ENCODE measurements around the gene RANBP10.

Gene RANBP10

DNA sequence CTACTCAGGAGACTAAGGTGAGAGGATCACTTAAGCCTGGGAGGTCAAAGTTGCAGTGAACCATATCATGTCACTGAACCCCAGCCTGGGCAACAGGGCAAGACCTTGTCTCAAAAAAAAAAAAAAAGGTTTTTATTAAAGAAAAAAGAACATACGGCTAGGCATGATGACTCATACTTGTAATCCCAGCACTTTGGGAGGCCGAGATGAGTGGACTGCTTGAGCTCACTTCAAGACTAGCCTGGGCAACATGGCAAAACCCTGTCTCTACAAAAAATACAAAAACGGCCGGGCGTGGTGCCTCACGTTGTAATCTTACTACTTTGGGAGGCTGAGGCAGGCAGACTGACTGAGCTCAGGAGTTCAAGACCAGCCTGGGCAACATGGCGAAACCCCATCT, 38.4 kb downstream of the RANBP10 start:
- H3K27ac ChIP-seq (ENCODE audit: low read depth, low read length) = no peak overlapping the region
- no peaks in the 10 kb centered on the region for H3K27me3 ChIP-seq (ENCODE audit: control insufficient read depth in 5 of 5, insufficient read depth in 4 of 5, low read length in 5 of 5)
- H3K4me1 ChIP-seq (ENCODE audit: control insufficient read depth in 5 of 5, insufficient read depth in 5 of 5, low read length in 5 of 5) = peaks cover 0 to 9% (median 3%) of the 10 kb centered on the region in 5 donors
- H3K36me3 ChIP-seq (ENCODE audit: control insufficient read depth in 5 of 5, insufficient read depth in 5 of 5, low read length in 5 of 5) = peaks cover 4 to 24% (median 13%) of the 10 kb centered on the region in 5 donors
- no peak overlapping the region for H3K4me3 ChIP-seq (ENCODE audit: low read depth in 1 of 5, low read length in 5 of 5)
- no peaks in the 10 kb centered on the region for H3K9me3 ChIP-seq (ENCODE audit: control insufficient read depth in 5 of 5, low read length in 5 of 5)
- H3K9ac ChIP-seq (ENCODE audit: low read length in 5 of 5) = no peak overlapping the region

DNA sequence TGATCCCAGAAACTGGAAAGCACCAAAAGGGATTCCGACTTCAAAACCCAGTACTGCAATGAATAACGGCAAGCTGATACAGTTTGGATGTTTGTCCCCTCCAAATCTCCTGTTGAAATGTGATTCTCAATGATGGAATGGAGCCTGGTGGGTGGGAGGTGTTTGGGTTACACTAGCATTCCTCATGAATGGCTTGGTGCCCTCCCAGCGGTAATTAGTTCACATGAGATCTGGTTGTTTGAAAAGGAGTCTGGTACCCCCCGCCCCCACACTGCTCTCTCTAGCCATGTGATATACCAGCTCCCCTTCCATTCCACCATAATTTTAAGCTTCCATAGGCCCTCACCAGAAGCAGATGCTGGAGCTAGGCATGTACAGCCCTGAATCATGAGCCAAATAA, 40.1 kb downstream of the RANBP10 start:
- H3K36me3 ChIP-seq (ENCODE audit: control insufficient read depth in 5 of 5, insufficient read depth in 5 of 5, low read length in 5 of 5) = peaks cover 4 to 27% (median 19%) of the 10 kb centered on the region in 5 donors
- H3K4me1 ChIP-seq (ENCODE audit: control insufficient read depth in 5 of 5, insufficient read depth in 5 of 5, low read length in 5 of 5) = peaks cover 0 to 6% (median 0%) of the 10 kb centered on the region in 5 donors
- no peaks in the 10 kb centered on the region for H3K27me3 ChIP-seq (ENCODE audit: control insufficient read depth in 5 of 5, insufficient read depth in 4 of 5, low read length in 5 of 5)
- H3K9ac ChIP-seq (ENCODE audit: low read length in 5 of 5) = no peak overlapping the region
- H3K9me3 ChIP-seq (ENCODE audit: control insufficient read depth in 5 of 5, low read length in 5 of 5) = no peaks in the 10 kb centered on the region
- no peak overlapping the region for H3K4me3 ChIP-seq (ENCODE audit: low read depth in 1 of 5, low read length in 5 of 5)
- no peak overlapping the region for H3K27ac ChIP-seq (ENCODE audit: low read depth, low read length)

DNA sequence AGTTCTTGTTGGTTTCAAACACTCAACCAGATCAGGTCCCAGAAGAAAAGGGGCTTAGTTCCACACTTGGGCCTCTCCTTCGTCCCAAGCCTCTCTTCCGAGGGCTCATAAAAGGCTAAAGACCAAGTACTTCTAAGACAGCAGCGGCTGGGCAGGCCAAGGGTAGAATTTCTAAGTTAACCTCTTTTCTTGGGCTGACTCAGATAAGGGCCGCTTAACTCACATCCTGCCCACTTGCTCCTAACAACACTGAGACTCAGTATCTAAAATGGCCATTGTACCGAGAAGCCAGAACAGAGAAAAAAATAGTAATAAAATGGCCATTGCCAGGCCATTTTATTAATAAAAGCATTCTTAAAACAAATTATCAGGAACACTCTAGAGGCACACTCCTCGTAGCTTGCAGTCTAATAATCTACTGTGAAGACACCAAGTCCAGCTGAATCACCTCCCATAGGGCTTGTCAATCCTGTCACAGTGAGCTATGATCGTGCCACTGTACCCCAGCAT, 42.1 kb downstream of the RANBP10 start:
- Histone ChIP-seq H3K4me1 (ENCODE audit: control insufficient read depth in 5 of 5, insufficient read depth in 5 of 5, low read length in 5 of 5) (peaks cover 0 to 6% (median 0%) of the 10 kb centered on the region in 5 donors), H3K36me3 (ENCODE audit: control insufficient read depth in 5 of 5, insufficient read depth in 5 of 5, low read length in 5 of 5) (peaks cover 0 to 24% (median 19%) of the 10 kb centered on the region in 5 donors), H3K9ac (ENCODE audit: low read length in 5 of 5) (no peak overlapping the region), H3K9me3 (ENCODE audit: control insufficient read depth in 5 of 5, low read length in 5 of 5) (no peaks in the 10 kb centered on the region), H3K4me3 (ENCODE audit: low read depth in 1 of 5, low read length in 5 of 5) (no peak overlapping the region), H3K27me3 (ENCODE audit: control insufficient read depth in 5 of 5, insufficient read depth in 4 of 5, low read length in 5 of 5) (no peaks in the 10 kb centered on the region), H3K27ac (ENCODE audit: low read depth, low read length) (no peak overlapping the region)

DNA sequence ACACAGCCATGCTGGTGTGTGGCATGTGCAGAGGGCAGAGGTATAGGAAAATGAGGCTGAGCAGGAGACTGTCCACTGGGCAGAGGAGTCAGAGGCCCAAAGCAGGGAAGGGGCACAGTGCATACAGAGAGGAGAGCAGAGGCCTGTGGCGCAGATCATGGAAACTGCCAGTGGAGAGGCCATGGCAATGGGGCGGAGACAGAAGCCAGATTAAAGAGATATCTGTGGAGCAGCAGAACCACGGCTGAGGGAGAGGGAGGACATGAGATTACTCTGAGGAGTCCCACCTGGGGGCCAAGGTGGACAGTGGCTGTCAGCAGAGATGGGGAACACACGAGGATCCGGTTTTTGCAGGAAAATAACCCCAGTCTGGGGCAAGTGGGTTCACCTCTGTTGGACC, 43.3 kb downstream of the RANBP10 start:
- Histone ChIP-seq H3K27me3 (ENCODE audit: control insufficient read depth in 5 of 5, insufficient read depth in 4 of 5, low read length in 5 of 5) (no peaks in the 10 kb centered on the region), H3K9me3 (ENCODE audit: control insufficient read depth in 5 of 5, low read length in 5 of 5) (no peaks in the 10 kb centered on the region), H3K4me3 (ENCODE audit: low read depth in 1 of 5, low read length in 5 of 5) (no peak overlapping the region), H3K9ac (ENCODE audit: low read length in 5 of 5) (peak overlapping the region in 1 of 5 donors; percentile 5), H3K4me1 (ENCODE audit: control insufficient read depth in 5 of 5, insufficient read depth in 5 of 5, low read length in 5 of 5) (peaks cover 0 to 6% (median 0%) of the 10 kb centered on the region in 5 donors), H3K36me3 (ENCODE audit: control insufficient read depth in 5 of 5, insufficient read depth in 5 of 5, low read length in 5 of 5) (peaks cover 0 to 31% (median 22%) of the 10 kb centered on the region in 5 donors), H3K27ac (ENCODE audit: low read depth, low read length) (no peak overlapping the region)

DNA sequence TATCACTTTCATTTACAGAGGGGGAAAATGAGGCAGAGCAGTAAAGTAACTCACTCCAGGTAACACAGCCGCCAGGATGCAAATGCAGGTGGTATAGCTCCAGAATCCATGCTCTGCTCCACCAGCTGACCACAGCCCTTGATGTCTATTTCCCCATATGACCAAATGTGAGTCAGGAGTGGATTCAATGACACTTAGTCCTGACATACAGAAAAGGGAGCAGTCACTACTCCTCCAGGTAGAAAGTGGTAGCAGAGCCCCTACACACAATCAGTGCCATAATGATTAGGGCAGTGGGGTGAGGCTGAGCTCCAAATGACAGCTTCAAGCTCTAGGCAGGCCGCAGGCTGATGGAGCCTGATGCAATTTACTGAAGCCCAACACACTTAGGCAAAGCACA, 44.0 kb downstream of the RANBP10 start:
- Histone ChIP-seq H3K9ac (ENCODE audit: low read length in 5 of 5) (no peak overlapping the region), H3K36me3 (ENCODE audit: control insufficient read depth in 5 of 5, insufficient read depth in 5 of 5, low read length in 5 of 5) (peaks cover 0 to 33% (median 22%) of the 10 kb centered on the region in 5 donors)

DNA sequence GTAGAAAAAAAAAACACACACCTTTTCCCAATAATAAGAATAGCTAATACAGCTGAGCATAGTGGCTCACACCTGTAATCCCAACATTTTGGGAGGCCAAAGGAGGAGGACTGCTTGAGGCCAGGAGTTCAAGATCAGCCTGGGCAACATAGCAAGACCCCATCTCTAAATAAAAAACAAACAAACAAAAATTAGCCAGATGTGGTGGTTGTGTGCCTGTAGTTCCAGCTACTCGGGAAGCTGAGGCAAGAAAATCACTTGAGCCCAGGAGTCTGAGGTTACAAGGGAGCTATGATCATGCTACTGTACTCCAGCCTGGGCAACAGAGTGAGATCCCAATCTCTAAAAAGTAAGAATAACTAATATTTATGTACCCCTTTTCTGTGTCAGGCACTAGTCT, 44.4 kb downstream of the RANBP10 start:
- Histone ChIP-seq H3K9me3 (ENCODE audit: control insufficient read depth in 5 of 5, low read length in 5 of 5) (no peaks in the 10 kb centered on the region), H3K9ac (ENCODE audit: low read length in 5 of 5) (no peak overlapping the region), H3K4me3 (ENCODE audit: low read depth in 1 of 5, low read length in 5 of 5) (no peak overlapping the region), H3K27ac (ENCODE audit: low read depth, low read length) (no peak overlapping the region), H3K4me1 (ENCODE audit: control insufficient read depth in 5 of 5, insufficient read depth in 5 of 5, low read length in 5 of 5) (peaks cover 0 to 4% (median 0%) of the 10 kb centered on the region in 5 donors), H3K27me3 (ENCODE audit: control insufficient read depth in 5 of 5, insufficient read depth in 4 of 5, low read length in 5 of 5) (no peaks in the 10 kb centered on the region), H3K36me3 (ENCODE audit: control insufficient read depth in 5 of 5, insufficient read depth in 5 of 5, low read length in 5 of 5) (peaks cover 0 to 36% (median 22%) of the 10 kb centered on the region in 5 donors)

More for the DNA sequence above, 44.0 kb downstream of the RANBP10 start:
- H3K27me3 ChIP-seq (ENCODE audit: control insufficient read depth in 5 of 5, insufficient read depth in 4 of 5, low read length in 5 of 5) = no peaks in the 10 kb centered on the region
- no peak overlapping the region for H3K4me3 ChIP-seq (ENCODE audit: low read depth in 1 of 5, low read length in 5 of 5)
- no peak overlapping the region for H3K27ac ChIP-seq (ENCODE audit: low read depth, low read length)
- H3K9me3 ChIP-seq (ENCODE audit: control insufficient read depth in 5 of 5, low read length in 5 of 5) = no peaks in the 10 kb centered on the region
- peaks cover 0 to 6% (median 0%) of the 10 kb centered on the region in 5 donors for H3K4me1 ChIP-seq (ENCODE audit: control insufficient read depth in 5 of 5, insufficient read depth in 5 of 5, low read length in 5 of 5)

DNA sequence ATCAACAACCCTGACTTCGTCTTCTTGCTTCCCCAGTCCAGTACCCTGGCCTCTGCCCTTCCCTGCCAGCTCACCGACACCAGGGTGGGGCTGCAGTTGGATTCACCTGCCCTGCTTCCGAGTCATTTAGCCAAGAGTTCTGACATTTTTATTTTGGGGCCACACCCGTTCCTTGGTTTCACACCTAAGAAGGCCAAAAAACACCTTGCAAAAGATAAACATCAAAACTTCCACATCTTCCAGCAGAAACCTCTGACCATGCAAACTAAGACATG, 45.5 kb downstream of the RANBP10 start:
- Histone ChIP-seq H3K27me3 (ENCODE audit: control insufficient read depth in 5 of 5, insufficient read depth in 4 of 5, low read length in 5 of 5) (no peaks in the 10 kb centered on the region), H3K36me3 (ENCODE audit: control insufficient read depth in 5 of 5, insufficient read depth in 5 of 5, low read length in 5 of 5) (peaks cover 0 to 30% (median 20%) of the 10 kb centered on the region in 5 donors), H3K27ac (ENCODE audit: low read depth, low read length) (no peak overlapping the region), H3K9ac (ENCODE audit: low read length in 5 of 5) (no peak overlapping the region), H3K9me3 (ENCODE audit: control insufficient read depth in 5 of 5, low read length in 5 of 5) (no peaks in the 10 kb centered on the region), H3K4me1 (ENCODE audit: control insufficient read depth in 5 of 5, insufficient read depth in 5 of 5, low read length in 5 of 5) (peaks cover 0 to 3% (median 0%) of the 10 kb centered on the region in 5 donors), H3K4me3 (ENCODE audit: low read depth in 1 of 5, low read length in 5 of 5) (no peak overlapping the region)

DNA sequence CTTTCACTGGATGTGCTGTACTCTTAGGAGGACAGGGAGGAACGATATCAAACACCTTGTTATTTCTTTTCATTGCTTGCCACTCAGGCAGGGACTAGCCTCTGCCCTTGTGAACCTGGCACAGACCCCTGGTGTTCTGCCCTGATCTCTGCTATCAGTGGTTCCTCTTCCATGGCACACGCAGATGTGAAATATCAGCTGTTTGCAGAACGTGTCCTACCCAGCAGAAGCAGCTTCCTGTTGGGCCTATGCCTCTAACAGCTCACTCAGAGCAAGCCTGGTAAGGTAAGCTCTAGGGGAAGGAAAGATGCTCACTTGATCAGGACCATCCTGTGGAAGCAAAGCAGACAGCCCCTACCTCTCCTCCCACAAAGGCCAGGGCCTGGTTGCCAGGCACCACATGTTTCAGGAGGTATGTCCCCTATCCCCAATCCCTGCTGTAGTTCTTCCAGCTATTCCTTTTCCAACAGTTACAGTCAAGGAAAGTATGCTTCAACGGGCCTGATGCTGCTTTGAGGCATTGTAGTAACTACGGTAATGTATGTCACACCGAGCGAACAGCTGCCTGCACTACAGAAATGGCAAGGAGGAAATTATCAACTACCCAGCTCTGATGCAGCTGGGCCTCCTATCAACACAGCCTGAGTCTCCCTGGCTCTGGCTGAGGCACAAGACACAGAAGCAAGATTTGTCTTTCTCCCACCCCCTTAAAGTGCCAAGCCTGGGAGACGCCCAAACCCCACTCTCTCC, 46.0 kb downstream of the RANBP10 start:
- no peaks in the 10 kb centered on the region for H3K9me3 ChIP-seq (ENCODE audit: control insufficient read depth in 5 of 5, low read length in 5 of 5)
- peaks cover 0 to 3% (median 0%) of the 10 kb centered on the region in 5 donors for H3K4me1 ChIP-seq (ENCODE audit: control insufficient read depth in 5 of 5, insufficient read depth in 5 of 5, low read length in 5 of 5)
- H3K9ac ChIP-seq (ENCODE audit: low read length in 5 of 5) = no peak overlapping the region
- no peak overlapping the region for H3K27ac ChIP-seq (ENCODE audit: low read depth, low read length)
- H3K4me3 ChIP-seq (ENCODE audit: low read depth in 1 of 5, low read length in 5 of 5) = no peak overlapping the region
- peaks cover 0 to 30% (median 20%) of the 10 kb centered on the region in 5 donors for H3K36me3 ChIP-seq (ENCODE audit: control insufficient read depth in 5 of 5, insufficient read depth in 5 of 5, low read length in 5 of 5)
- H3K27me3 ChIP-seq (ENCODE audit: control insufficient read depth in 5 of 5, insufficient read depth in 4 of 5, low read length in 5 of 5) = no peaks in the 10 kb centered on the region

DNA sequence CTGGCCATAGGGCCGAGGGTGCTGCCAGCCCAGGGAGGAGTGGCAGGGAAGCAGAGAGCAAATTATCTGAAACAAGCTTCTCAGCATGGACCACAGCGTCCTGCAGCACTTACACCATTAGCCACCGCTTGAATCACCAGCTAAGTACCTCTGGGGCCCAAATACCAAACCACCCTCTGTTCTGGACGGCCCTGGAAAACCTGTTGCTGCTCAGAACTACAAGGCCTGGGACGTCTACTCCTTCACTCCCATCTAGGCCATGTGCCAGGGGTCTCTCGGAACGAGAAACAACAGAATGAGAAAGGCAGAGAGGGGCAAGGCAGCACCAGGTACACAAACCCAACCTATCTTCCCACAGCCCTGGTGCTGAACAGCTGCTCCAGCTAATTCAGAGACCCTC, 47.4 kb downstream of the RANBP10 start:
- Histone ChIP-seq H3K4me3 (ENCODE audit: low read depth in 1 of 5, low read length in 5 of 5) (no peak overlapping the region), H3K27ac (ENCODE audit: low read depth, low read length) (no peak overlapping the region), H3K9me3 (ENCODE audit: control insufficient read depth in 5 of 5, low read length in 5 of 5) (no peaks in the 10 kb centered on the region), H3K27me3 (ENCODE audit: control insufficient read depth in 5 of 5, insufficient read depth in 4 of 5, low read length in 5 of 5) (no peaks in the 10 kb centered on the region), H3K9ac (ENCODE audit: low read length in 5 of 5) (no peak overlapping the region), H3K36me3 (ENCODE audit: control insufficient read depth in 5 of 5, insufficient read depth in 5 of 5, low read length in 5 of 5) (peaks cover 0 to 34% (median 26%) of the 10 kb centered on the region in 5 donors), H3K4me1 (ENCODE audit: control insufficient read depth in 5 of 5, insufficient read depth in 5 of 5, low read length in 5 of 5) (peaks cover 0 to 3% (median 0%) of the 10 kb centered on the region in 5 donors)

DNA sequence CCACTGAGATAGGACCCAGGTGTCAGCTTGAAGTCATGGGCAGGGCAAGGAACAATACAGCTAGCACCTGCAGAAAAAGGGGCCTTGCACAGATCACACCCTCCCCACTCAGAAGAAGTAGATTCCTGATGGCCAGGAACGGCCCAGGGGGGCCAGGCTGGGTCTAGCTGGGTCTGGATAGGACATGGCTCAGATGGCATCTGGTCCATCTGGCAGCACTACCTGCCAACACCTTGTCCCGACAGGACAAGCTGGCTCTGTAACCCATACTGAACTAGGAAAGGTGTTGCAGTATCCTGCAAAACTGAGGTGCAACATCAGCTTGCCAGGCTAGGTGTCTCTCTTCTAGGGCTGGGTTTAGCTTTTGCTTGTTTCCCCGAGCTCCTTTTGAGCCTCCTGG, 48.4 kb downstream of the RANBP10 start:
- Histone ChIP-seq H3K4me3 (ENCODE audit: low read depth in 1 of 5, low read length in 5 of 5) (no peak overlapping the region), H3K4me1 (ENCODE audit: control insufficient read depth in 5 of 5, insufficient read depth in 5 of 5, low read length in 5 of 5) (peaks cover 0 to 3% (median 0%) of the 10 kb centered on the region in 5 donors), H3K9me3 (ENCODE audit: control insufficient read depth in 5 of 5, low read length in 5 of 5) (no peaks in the 10 kb centered on the region), H3K36me3 (ENCODE audit: control insufficient read depth in 5 of 5, insufficient read depth in 5 of 5, low read length in 5 of 5) (peaks cover 0 to 34% (median 28%) of the 10 kb centered on the region in 5 donors), H3K9ac (ENCODE audit: low read length in 5 of 5) (no peak overlapping the region), H3K27me3 (ENCODE audit: control insufficient read depth in 5 of 5, insufficient read depth in 4 of 5, low read length in 5 of 5) (no peaks in the 10 kb centered on the region), H3K27ac (ENCODE audit: low read depth, low read length) (no peak overlapping the region)

Data from subcutaneous abdominal adipose tissue (tissue), 5 donors.